Neural progenitor cell (in vitro differentiated cells): ENCODE measurements around the gene C12orf57. TPM values are rescaled to one million over a fixed set of nuclear protein-coding genes. Genes with fewer than 3 reads are reported as not detected.
A peak's percentile ranks its signal among the peaks of the same experiment; 100 is the strongest.

Experiments used
- DNase-seq: peaks from one replicate; pipeline ENCODE4 v3.0.0-alpha.2; 2016; ENCODE audit warnings: low spot score
- H2AFZ ChIP-seq: fragments of 200-600 bp; sonication (generic); replicated peaks from 2 replicates; pipeline ENCODE4 v1.6.1; 2016; ENCODE audit warnings: antibody characterized with exemption
- H3F3A ChIP-seq: fragments of 200-600 bp; sonication (generic); 2 replicates; pipeline ENCODE4 v1.6.1; 2016; ENCODE audit warnings: antibody characterized with exemption, low read depth
- H3K27ac ChIP-seq: fragments of 200-600 bp; sonication (generic); 2 replicates; pipeline ENCODE4 v1.5.1; 2016; ENCODE audit warnings: mild to moderate bottlenecking
- H3K27me3 ChIP-seq: fragments of 200-600 bp; sonication (generic); 2 replicates; pipeline ENCODE4 v1.6.1; 2016; ENCODE audit warnings: mild to moderate bottlenecking, moderate library complexity
- H3K36me3 ChIP-seq: fragments of 200-600 bp; sonication (generic); 2 replicates; pipeline ENCODE4 v1.5.1; 2016
- H3K4me1 ChIP-seq: fragments of 200-600 bp; sonication (generic); 2 replicates; pipeline ENCODE4 v1.6.1; 2016; ENCODE audit warnings: mixed run types
- H3K4me2 ChIP-seq: fragments of 200-600 bp; sonication (generic); 2 replicates; pipeline ENCODE4 v1.6.1; 2016
- H3K4me3 ChIP-seq: fragments of 200-600 bp; sonication (generic); 2 replicates; pipeline ENCODE4 v1.5.1; 2016
- H3K79me2 ChIP-seq: fragments of 200-600 bp; sonication (generic); 2 replicates; pipeline ENCODE4 v1.6.1; 2016; ENCODE audit warnings: low read depth
- H3K9ac ChIP-seq: fragments of 200-600 bp; sonication (generic); 2 replicates; pipeline ENCODE4 v1.6.1; 2016
- H3K9me3 ChIP-seq: fragments of 200-600 bp; sonication (generic); 2 replicates; pipeline ENCODE4 v1.5.1; 2016; ENCODE audit warnings: low read depth
- H4K20me1 ChIP-seq: fragments of 200-600 bp; sonication (generic); 2 replicates; pipeline ENCODE4 v1.6.1; 2016; ENCODE audit warnings: low read depth
- H3K27ac Mint-ChIP-seq: 3 replicates; pipeline ENCODE4 v1.8.0; 2021; ENCODE audit warnings: mixed read lengths
- H3K27me3 Mint-ChIP-seq: 2 replicates; pipeline ENCODE4 v1.8.0; 2022; ENCODE audit warnings: low read depth, mild to moderate bottlenecking, inconsistent platforms, moderate library complexity, mixed read lengths; ENCODE audit not compliant: insufficient read depth
- H3K36me3 Mint-ChIP-seq: 3 replicates; pipeline ENCODE4 v1.8.0; 2021; ENCODE audit warnings: mixed read lengths
- H3K4me1 Mint-ChIP-seq: 3 replicates; pipeline ENCODE4 v1.8.0; 2021; ENCODE audit warnings: mixed read lengths
- H3K4me3 Mint-ChIP-seq: 3 replicates; pipeline ENCODE4 v1.8.0; 2021; ENCODE audit warnings: mild to moderate bottlenecking, moderate library complexity, mixed read lengths
- H3K9me3 Mint-ChIP-seq: 3 replicates; pipeline ENCODE4 v1.8.0; 2020; ENCODE audit warnings: mixed read lengths
- EZH2 ChIP-seq: fragments of 200-600 bp; sonication (generic); IDR thresholded peaks from 2 replicates; pipeline ENCODE4 v1.6.1; 2017; ENCODE audit warnings: antibody characterized with exemption, mild to moderate bottlenecking, moderate library complexity
- EZH2phosphoT487 ChIP-seq: fragments of 200-600 bp; sonication (generic); IDR thresholded peaks from 2 replicates; pipeline ENCODE4 v1.6.1; 2017; ENCODE audit warnings: antibody characterized with exemption
- total RNA-seq: library from RNA; depleted of rRNA; stranded (reverse); fragments of >200 nt; gene quantifications from 2 replicates; pipeline ENCODE4 v1.2.3, GENCODE V29; 2015; ENCODE audit warnings: low replicate concordance
- TF ChIP-seq, protein P1 (sequence below): fragments of 200-600 bp; sonication (generic); IDR thresholded peaks from 2 replicates; pipeline ENCODE4 v1.5.1; 2017; ENCODE audit warnings: antibody characterized with exemption, mild to moderate bottlenecking

The C12orf57 gene
- total RNA-seq, 1 donor from 2014 or later = 314 TPM

GRCh38 chr12:6944381-6945186, 762 bp downstream of the C12orf57 start:
- peak; percentile 96 for DNase-seq
- no peak overlapping the region for H2AFZ ChIP-seq
- H3K79me2 ChIP-seq = peaks cover 14% of the 10 kb centered on the region
- no peak for TF ChIP-seq EZH2phosphoT487
- TF ChIP-seq, protein P1, sequence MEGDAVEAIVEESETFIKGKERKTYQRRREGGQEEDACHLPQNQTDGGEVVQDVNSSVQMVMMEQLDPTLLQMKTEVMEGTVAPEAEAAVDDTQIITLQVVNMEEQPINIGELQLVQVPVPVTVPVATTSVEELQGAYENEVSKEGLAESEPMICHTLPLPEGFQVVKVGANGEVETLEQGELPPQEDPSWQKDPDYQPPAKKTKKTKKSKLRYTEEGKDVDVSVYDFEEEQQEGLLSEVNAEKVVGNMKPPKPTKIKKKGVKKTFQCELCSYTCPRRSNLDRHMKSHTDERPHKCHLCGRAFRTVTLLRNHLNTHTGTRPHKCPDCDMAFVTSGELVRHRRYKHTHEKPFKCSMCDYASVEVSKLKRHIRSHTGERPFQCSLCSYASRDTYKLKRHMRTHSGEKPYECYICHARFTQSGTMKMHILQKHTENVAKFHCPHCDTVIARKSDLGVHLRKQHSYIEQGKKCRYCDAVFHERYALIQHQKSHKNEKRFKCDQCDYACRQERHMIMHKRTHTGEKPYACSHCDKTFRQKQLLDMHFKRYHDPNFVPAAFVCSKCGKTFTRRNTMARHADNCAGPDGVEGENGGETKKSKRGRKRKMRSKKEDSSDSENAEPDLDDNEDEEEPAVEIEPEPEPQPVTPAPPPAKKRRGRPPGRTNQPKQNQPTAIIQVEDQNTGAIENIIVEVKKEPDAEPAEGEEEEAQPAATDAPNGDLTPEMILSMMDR = peak; percentile 73
- Mint-ChIP-seq H3K9me3 (no peaks in the 10 kb centered on the region), H3K4me1 (peaks cover 43% of the 10 kb centered on the region), H3K27ac (peak overlapping the region; percentile 99), H3K27me3 (peaks cover 23% of the 10 kb centered on the region), H3K4me3 (peak overlapping the region; percentile 96), H3K36me3 (peaks cover 19% of the 10 kb centered on the region)
- H3K27ac ChIP-seq = peak overlapping the region; percentile 100
- H3K4me1 ChIP-seq = peaks cover 20% of the 10 kb centered on the region
- peaks cover 11% of the 10 kb centered on the region for H4K20me1 ChIP-seq
- peak overlapping the region; percentile 77 for H3K4me2 ChIP-seq
- H3K36me3 ChIP-seq = no peaks in the 10 kb centered on the region
- H3K9me3 ChIP-seq = no peaks in the 10 kb centered on the region
- no peaks in the 10 kb centered on the region for H3K27me3 ChIP-seq
- H3K4me3 ChIP-seq = peak overlapping the region; percentile 56
- H3F3A ChIP-seq = peaks cover 66% of the 10 kb centered on the region
- H3K9ac ChIP-seq = no peak overlapping the region

DNA sequence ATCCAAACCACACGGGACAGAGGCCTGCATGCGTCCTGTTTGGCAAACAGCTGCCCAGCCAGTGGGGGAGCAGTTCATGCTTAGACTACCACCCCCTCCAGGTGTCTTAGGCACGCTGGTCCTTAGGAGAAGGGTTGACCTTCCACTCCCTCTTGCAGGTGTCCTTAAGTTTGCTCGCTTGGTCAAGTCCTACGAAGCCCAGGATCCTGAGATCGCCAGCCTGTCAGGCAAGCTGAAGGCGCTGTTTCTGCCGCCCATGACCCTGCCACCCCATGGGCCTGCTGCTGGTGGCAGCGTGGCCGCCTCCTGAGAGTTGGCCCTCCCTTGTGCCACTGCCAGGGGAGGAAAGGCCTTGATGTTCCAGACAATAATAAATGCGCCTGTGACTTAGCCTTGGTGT, 1.8 kb downstream of the C12orf57 start:
- H2AFZ ChIP-seq = no peak overlapping the region
- peak overlapping the region; percentile 72 for H3K4me2 ChIP-seq
- Mint-ChIP-seq H3K9me3 (no peaks in the 10 kb centered on the region), H3K4me1 (peaks cover 45% of the 10 kb centered on the region), H3K4me3 (peak overlapping the region; percentile 96), H3K36me3 (peaks cover 13% of the 10 kb centered on the region), H3K27ac (no peak overlapping the region), H3K27me3 (peaks cover 18% of the 10 kb centered on the region)
- H3K4me1 ChIP-seq = peaks cover 20% of the 10 kb centered on the region
- no peak overlapping the region for H3K9ac ChIP-seq
- peaks cover 10% of the 10 kb centered on the region for H3K79me2 ChIP-seq
- H3K36me3 ChIP-seq = no peaks in the 10 kb centered on the region
- peaks cover 11% of the 10 kb centered on the region for H4K20me1 ChIP-seq
- no peak overlapping the region for H3K4me3 ChIP-seq
- H3F3A ChIP-seq = peaks cover 57% of the 10 kb centered on the region
- no peak overlapping the region for H3K27ac ChIP-seq
- TF ChIP-seq EZH2 = no peak
- no peak for TF ChIP-seq EZH2phosphoT487
- TF ChIP-seq, protein P1 = no peak
- no peaks in the 10 kb centered on the region for H3K9me3 ChIP-seq
- DNase-seq = no peak
- no peaks in the 10 kb centered on the region for H3K27me3 ChIP-seq

DNA sequence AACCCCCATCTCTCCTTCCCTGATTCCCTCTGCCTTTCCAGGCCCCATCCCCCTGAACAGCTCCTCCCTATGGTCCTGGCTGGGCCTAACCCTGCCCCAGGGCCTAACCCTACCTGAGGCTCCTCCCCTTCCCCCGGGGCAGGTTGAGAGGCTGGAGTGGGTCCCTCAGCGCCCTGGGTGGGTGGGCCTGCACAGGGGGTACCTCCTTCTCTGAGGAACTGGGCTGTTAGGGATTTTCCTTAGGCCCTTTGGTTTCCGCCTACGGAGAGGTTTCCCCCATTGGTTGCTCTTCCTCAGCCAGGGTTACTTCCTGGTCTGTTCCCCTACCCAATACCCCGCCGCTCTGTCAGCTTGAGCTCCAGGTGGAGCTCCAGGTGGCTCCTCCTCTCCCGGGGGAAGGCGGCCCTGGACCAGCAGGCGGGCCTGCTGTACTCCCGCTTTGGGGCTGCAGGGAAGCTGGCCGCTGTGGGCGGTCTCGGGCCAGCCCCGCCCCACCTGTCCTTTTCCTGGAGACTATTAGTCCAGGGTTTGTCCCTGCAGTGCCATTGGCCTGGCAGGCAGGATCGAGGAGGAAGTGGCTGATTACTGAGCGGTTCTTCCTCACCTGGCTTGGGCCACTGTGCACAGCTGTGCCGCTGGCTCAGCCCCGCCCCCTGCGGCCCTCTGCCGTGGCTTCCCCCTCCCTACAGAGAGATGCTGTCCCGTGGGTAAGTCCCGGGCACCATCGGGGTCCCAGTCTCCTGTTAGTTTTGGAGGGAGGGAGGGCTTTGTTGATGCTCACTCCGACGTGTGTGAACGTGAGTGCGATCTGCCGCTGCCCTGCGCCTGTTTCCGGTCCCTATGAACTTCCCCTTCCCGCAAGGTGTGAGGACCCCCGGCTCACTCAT, 2.5 kb downstream of the C12orf57 start:
- Mint-ChIP-seq H3K9me3 (no peaks in the 10 kb centered on the region), H3K27me3 (peaks cover 16% of the 10 kb centered on the region), H3K36me3 (peaks cover 9% of the 10 kb centered on the region), H3K4me3 (peak overlapping the region; percentile 55), H3K4me1 (peaks cover 44% of the 10 kb centered on the region), H3K27ac (peak overlapping the region; percentile 15)
- Histone ChIP-seq H3K9me3 (no peaks in the 10 kb centered on the region), H3K27me3 (no peaks in the 10 kb centered on the region), H3K4me1 (peaks cover 20% of the 10 kb centered on the region), H3F3A (peaks cover 54% of the 10 kb centered on the region), H4K20me1 (peaks cover 11% of the 10 kb centered on the region), H3K4me3 (peak overlapping the region; percentile 40), H3K36me3 (no peaks in the 10 kb centered on the region), H3K4me2 (peak overlapping the region; percentile 72), H3K79me2 (peaks cover 10% of the 10 kb centered on the region), H3K9ac (no peak overlapping the region), H3K27ac (no peak overlapping the region), H2AFZ (no peak overlapping the region)
- DNase-seq = peak; percentile 82
- TF ChIP-seq EZH2phosphoT487 = no peak
- TF ChIP-seq, protein P1 = no peak
- TF ChIP-seq EZH2 = no peak
